ENCODE results near the gene ART1.
"Not testable (repeated sequence)": the region's sequence is repeated elsewhere in the genome, so short reads cannot be mapped to it uniquely, and the experiment has no call there.

ART1 gene

GRCh38 chr11:3627291-3627690 is 17.6 kb upstream of the ART1 start:
- no peak overlapping the region for H3K27ac ChIP-seq
- DNase-seq (ENCODE audit: low read depth, low spot score), result no peak

- DNase-seq (ENCODE audit: low read depth, low spot score), result peak; percentile 5
- no peak overlapping the region for H3K27ac ChIP-seq
Observed at GRCh38 chr11:3631331-3631730, 13.6 kb upstream of the ART1 start.

GRCh38 chr11:3632070-3632660 is 12.8 kb upstream of the ART1 start:
- no peak for DNase-seq (ENCODE audit: low read depth, low spot score)

GRCh38 chr11:3635641-3636375 is 9.1 kb upstream of the ART1 start:
- no peak overlapping the region for H3K27ac ChIP-seq
- no peak for DNase-seq (ENCODE audit: low read depth, low spot score)

More at GRCh38 chr11:3632070-3632660, 12.8 kb upstream of the ART1 start:
- no peak overlapping the region for H3K27ac ChIP-seq

GRCh38 chr11:3637201-3637600 is 7.7 kb upstream of the ART1 start:
- DNase-seq (ENCODE audit: low read depth, low spot score), result no peak

GRCh38 chr11:3638513-3638912 is 6.4 kb upstream of the ART1 start:
- no peak overlapping the region for H3K27ac ChIP-seq
- DNase-seq (ENCODE audit: low read depth, low spot score), result no peak

More at GRCh38 chr11:3637201-3637600, 7.7 kb upstream of the ART1 start:
- no peak overlapping the region for H3K27ac ChIP-seq

- DNase-seq (ENCODE audit: low read depth, low spot score), result no peak
- H3K27ac ChIP-seq, result no peak overlapping the region
Observed at GRCh38 chr11:3639841-3640240, 5.1 kb upstream of the ART1 start.

- H3K27ac ChIP-seq, result no peak overlapping the region
- DNase-seq (ENCODE audit: low read depth, low spot score), result no peak
Observed at GRCh38 chr11:3641191-3641590, 3.7 kb upstream of the ART1 start.

GRCh38 chr11:3641701-3642070 is 3.2 kb upstream of the ART1 start, which contains the start of gene ART5:
Gene ART5, minus strand, starts transcription at chr11:3641992. Its CDS starts 130 bp downstream, at chr11:3641862.
- no peak within 1 kb of the TSS for H3K27ac ChIP-seq
- DNase-seq (ENCODE audit: low read depth, low spot score), result no peak

GRCh38 chr11:3642071-3642951 is 2.6 kb upstream of the ART1 start:
- DNase-seq (ENCODE audit: low read depth, low spot score), result no peak
- H3K27ac ChIP-seq, result no peak overlapping the region

- H3K27ac ChIP-seq, result not testable (repeated sequence)
Observed at GRCh38 chr11:3643102-3643546, 1.8 kb upstream of the ART1 start.

GRCh38 chr11:3645552-3645951 is 624 bp downstream of the ART1 start:
- no peak overlapping the region for H3K27ac ChIP-seq
- no peak for DNase-seq (ENCODE audit: low read depth, low spot score)

More at GRCh38 chr11:3643102-3643546, 1.8 kb upstream of the ART1 start:
- not testable (repeated sequence) for DNase-seq (ENCODE audit: low read depth, low spot score)

GRCh38 chr11:3648843-3649242 is 3.9 kb downstream of the ART1 start:
- not testable (repeated sequence) for H3K27ac ChIP-seq; DNase-seq (ENCODE audit: low read depth, low spot score)

- not testable (repeated sequence) for H3K27ac ChIP-seq; DNase-seq (ENCODE audit: low read depth, low spot score)
Observed at GRCh38 chr11:3649374-3649773, 4.4 kb downstream of the ART1 start.

GRCh38 chr11:3652514-3652913 is 7.6 kb downstream of the ART1 start:
- DNase-seq (ENCODE audit: low read depth, low spot score); H3K27ac ChIP-seq: not testable (repeated sequence)

- H3K27ac ChIP-seq, result no peak overlapping the region
- no peak for DNase-seq (ENCODE audit: low read depth, low spot score)
Observed at GRCh38 chr11:3655547-3655946, 10.6 kb downstream of the ART1 start.

GRCh38 chr11:3657331-3657730 is 12.4 kb downstream of the ART1 start:
- not testable (repeated sequence) for DNase-seq (ENCODE audit: low read depth, low spot score); H3K27ac ChIP-seq

- no peak for DNase-seq (ENCODE audit: low read depth, low spot score)
- H3K27ac ChIP-seq, result no peak overlapping the region
Observed at GRCh38 chr11:3658252-3658651, 13.3 kb downstream of the ART1 start.

- DNase-seq (ENCODE audit: low read depth, low spot score), result no peak
Observed at GRCh38 chr11:3659595-3660515, 14.9 kb downstream of the ART1 start.

GRCh38 chr11:3660960-3661359 is 16.0 kb downstream of the ART1 start:
- no peak for DNase-seq (ENCODE audit: low read depth, low spot score)

More at GRCh38 chr11:3659595-3660515, 14.9 kb downstream of the ART1 start:
- no peak overlapping the region for H3K27ac ChIP-seq

More at GRCh38 chr11:3660960-3661359, 16.0 kb downstream of the ART1 start:
- H3K27ac ChIP-seq, result no peak overlapping the region

All from epithelial cell of prostate (primary cell).